Ishikawa (cell line): ENCODE measurements around the gene ZDHHC7.

ENCODE experiments used
- CEBPB ChIP-seq: IDR thresholded peaks from 2 replicates; pipeline ENCODE4 v1.6.1; 2012
- CREB1 ChIP-seq: IDR thresholded peaks from 2 replicates; pipeline ENCODE4 v1.6.1; 2012; ENCODE audit warnings: low read depth
- EGR1 ChIP-seq: IDR thresholded peaks from 2 replicates; pipeline ENCODE4 v1.6.1; 2012
- EP300 ChIP-seq: IDR thresholded peaks from 2 replicates; pipeline ENCODE4 v1.6.1; 2012; ENCODE audit warnings: borderline replicate concordance
- FOXM1 ChIP-seq: IDR thresholded peaks from 2 replicates; pipeline ENCODE4 v1.6.1; 2012; ENCODE audit warnings: low read depth, borderline replicate concordance
- NFIC ChIP-seq: IDR thresholded peaks from 2 replicates; pipeline ENCODE4 v1.6.1; 2012
- RAD21 ChIP-seq: IDR thresholded peaks from 2 replicates; pipeline ENCODE4 v1.6.1; 2012; ENCODE audit warnings: low read depth
- TAF1 ChIP-seq: IDR thresholded peaks from 2 replicates; pipeline ENCODE4 v1.6.1; 2012; ENCODE audit warnings: low read depth, mild to moderate bottlenecking
- TCF12 ChIP-seq: IDR thresholded peaks from 2 replicates; pipeline ENCODE4 v1.6.1; 2012; ENCODE audit warnings: low read depth
- TEAD4 ChIP-seq: IDR thresholded peaks from 2 replicates; pipeline ENCODE4 v1.6.1; 2012
- YY1 ChIP-seq: IDR thresholded peaks from 2 replicates; pipeline ENCODE4 v1.6.1; 2012; ENCODE audit warnings: low read depth
- ZBTB7A ChIP-seq: IDR thresholded peaks from 2 replicates; pipeline ENCODE4 v1.6.1; 2012; ENCODE audit warnings: low read depth
- TF ChIP-seq, protein P1 (sequence below): IDR thresholded peaks from 2 replicates; pipeline ENCODE4 v1.6.1; 2012
- TF ChIP-seq, protein P2 (sequence below): IDR thresholded peaks from 2 replicates; pipeline ENCODE4 v1.6.1; 2012
- TF ChIP-seq, protein P3 (sequence below): IDR thresholded peaks from 2 replicates; pipeline ENCODE4 v1.6.1; 2012; ENCODE audit warnings: low read depth, mild to moderate bottlenecking

Gene ZDHHC7, protein sequence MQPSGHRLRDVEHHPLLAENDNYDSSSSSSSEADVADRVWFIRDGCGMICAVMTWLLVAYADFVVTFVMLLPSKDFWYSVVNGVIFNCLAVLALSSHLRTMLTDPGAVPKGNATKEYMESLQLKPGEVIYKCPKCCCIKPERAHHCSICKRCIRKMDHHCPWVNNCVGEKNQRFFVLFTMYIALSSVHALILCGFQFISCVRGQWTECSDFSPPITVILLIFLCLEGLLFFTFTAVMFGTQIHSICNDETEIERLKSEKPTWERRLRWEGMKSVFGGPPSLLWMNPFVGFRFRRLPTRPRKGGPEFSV

DNA sequence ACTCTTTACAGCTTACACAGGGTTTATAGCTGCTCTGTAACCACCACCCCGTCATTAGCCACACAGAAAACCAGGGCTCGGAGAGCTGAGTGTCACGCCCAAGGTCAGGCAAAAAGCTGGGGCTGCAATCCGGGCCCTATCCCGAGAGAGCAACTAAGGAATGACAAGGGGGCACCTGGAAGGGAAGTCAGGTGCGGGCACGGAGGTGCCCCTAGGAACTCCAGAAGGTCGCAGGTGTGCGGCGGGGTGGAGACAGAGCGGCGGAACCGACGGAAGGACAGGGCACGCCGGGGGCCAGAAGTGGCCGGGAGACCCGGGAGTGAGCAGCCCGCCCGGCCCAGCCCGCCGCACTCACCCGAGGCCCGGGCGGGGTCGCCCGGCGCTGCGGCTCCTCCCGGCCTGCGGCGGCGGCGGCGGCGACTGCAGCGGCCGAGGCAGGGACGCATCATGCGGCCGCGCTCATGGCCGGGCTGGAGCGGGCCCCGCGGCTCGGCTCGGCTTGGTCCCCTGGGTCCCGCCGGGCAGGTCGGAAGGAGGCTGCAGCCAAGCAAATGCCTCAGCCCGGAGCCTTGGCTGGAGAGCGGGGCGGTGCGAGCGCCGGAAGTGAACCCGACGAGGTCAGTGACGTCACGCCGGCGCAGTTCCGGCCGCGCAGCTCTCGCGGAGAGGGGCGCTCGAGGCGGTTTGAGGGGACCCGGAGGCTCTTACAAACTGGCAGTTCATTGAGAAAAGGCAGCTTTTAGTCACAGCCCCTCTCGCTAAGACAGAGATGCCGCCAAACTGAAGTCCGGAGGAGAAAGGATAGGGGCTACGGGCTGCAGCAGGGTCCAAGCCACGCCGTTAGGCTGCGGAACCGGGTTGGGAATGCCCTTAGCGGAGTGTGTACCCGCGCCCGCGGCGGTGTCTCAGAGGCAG lies at the start of gene ZDHHC7:
Gene ZDHHC7 (minus strand): TSS at position 605 of the 915 bp plus-strand sequence. CDS start 20,917 bp downstream, outside the sequence.
- TF ChIP-seq NFIC, result peak; percentile 7; the same call in 1 of the 2 replicates
- TF ChIP-seq FOXM1, result no peak
- TF ChIP-seq YY1, result peak; percentile 38; the same call in 1 of the 2 replicates
- peak; percentile 91 for TF ChIP-seq CREB1
- TF ChIP-seq TEAD4, result peak; percentile 22; the same call in 1 of the 2 replicates
- TF ChIP-seq, protein P1, sequence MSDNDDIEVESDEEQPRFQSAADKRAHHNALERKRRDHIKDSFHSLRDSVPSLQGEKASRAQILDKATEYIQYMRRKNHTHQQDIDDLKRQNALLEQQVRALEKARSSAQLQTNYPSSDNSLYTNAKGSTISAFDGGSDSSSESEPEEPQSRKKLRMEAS, result peak; percentile 74
- no peak for TF ChIP-seq ZBTB7A
- peak; percentile 95 for TF ChIP-seq TAF1
- no peak for TF ChIP-seq EGR1
- TF ChIP-seq CEBPB, result no peak
- TF ChIP-seq, protein P2, sequence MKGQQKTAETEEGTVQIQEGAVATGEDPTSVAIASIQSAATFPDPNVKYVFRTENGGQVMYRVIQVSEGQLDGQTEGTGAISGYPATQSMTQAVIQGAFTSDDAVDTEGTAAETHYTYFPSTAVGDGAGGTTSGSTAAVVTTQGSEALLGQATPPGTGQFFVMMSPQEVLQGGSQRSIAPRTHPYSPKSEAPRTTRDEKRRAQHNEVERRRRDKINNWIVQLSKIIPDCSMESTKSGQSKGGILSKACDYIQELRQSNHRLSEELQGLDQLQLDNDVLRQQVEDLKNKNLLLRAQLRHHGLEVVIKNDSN, result no peak
- TF ChIP-seq, protein P3, sequence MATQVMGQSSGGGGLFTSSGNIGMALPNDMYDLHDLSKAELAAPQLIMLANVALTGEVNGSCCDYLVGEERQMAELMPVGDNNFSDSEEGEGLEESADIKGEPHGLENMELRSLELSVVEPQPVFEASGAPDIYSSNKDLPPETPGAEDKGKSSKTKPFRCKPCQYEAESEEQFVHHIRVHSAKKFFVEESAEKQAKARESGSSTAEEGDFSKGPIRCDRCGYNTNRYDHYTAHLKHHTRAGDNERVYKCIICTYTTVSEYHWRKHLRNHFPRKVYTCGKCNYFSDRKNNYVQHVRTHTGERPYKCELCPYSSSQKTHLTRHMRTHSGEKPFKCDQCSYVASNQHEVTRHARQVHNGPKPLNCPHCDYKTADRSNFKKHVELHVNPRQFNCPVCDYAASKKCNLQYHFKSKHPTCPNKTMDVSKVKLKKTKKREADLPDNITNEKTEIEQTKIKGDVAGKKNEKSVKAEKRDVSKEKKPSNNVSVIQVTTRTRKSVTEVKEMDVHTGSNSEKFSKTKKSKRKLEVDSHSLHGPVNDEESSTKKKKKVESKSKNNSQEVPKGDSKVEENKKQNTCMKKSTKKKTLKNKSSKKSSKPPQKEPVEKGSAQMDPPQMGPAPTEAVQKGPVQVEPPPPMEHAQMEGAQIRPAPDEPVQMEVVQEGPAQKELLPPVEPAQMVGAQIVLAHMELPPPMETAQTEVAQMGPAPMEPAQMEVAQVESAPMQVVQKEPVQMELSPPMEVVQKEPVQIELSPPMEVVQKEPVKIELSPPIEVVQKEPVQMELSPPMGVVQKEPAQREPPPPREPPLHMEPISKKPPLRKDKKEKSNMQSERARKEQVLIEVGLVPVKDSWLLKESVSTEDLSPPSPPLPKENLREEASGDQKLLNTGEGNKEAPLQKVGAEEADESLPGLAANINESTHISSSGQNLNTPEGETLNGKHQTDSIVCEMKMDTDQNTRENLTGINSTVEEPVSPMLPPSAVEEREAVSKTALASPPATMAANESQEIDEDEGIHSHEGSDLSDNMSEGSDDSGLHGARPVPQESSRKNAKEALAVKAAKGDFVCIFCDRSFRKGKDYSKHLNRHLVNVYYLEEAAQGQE, result peak; percentile 16; the same call in 1 of the 2 replicates
- no peak for TF ChIP-seq EP300
- TF ChIP-seq RAD21, result no peak
- TF ChIP-seq TCF12, result no peak

DNA sequence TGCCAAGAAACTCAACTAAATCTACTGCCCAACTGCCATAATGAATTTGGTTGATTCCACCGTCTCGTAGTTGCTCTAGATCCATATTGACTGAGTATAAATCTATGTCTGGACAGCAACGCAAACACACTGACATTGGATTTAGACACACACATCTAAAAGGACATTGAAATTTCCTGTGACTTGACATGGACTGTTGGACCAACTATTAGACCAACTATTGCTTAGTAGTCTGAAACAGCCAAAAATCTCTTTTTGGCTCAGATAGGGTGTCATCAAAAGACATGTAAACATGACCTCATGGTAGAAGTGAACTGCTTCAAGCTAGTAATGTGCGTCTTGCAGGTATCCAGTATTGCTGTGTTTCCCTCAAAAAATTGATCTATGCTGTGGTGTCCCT lies 47.6 kb upstream of the ZDHHC7 start:
- TF ChIP-seq RAD21 (no peak), CEBPB (no peak), ZBTB7A (no peak), TCF12 (no peak), EGR1 (no peak), TAF1 (no peak), CREB1 (no peak), YY1 (no peak), EP300 (no peak), FOXM1 (no peak), NFIC (no peak)
- TF ChIP-seq, protein P2, result no peak
- TF ChIP-seq, protein P1, result no peak
- TF ChIP-seq, protein P3, result no peak

DNA sequence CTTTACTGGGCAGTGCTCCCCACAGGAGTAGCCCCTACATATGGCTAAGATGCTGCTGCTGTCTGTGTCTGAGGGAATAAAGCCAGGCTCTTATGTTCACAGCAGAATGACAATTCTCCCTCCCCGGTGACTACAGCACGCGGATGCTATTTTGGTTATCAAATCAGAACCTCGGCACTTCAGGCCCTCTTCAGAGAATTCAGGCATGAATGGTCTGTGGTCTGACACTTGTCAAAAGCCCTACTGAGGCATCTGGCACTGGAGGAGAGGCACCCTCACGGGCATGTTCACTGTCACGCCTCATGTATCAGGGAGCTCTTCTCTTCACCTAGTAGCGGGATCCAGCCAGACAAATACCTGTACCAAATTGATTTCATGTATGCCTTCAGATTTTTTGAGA lies 46.6 kb upstream of the ZDHHC7 start:
- no peak for TF ChIP-seq FOXM1
- no peak for TF ChIP-seq YY1
- no peak for TF ChIP-seq NFIC
- TF ChIP-seq EP300, result no peak
- no peak for TF ChIP-seq CEBPB
- TF ChIP-seq TEAD4, result no peak
- TF ChIP-seq, protein P2, result no peak
- no peak for TF ChIP-seq ZBTB7A
- no peak for TF ChIP-seq TAF1
- TF ChIP-seq TCF12, result no peak
- no peak for TF ChIP-seq RAD21
- TF ChIP-seq, protein P1, result no peak
